Activated T-helper 2 cell treated with anti-CD3 and anti-CD28 coated beads, Interferon-gamma antibody, Interleukin-2, Interleukin-4, amounts not matched to agents 10 μg/mL and 5 μg/mL and 100 μg/mL, durations not matched to agents 14 hours and 24 hours and 36 hours (primary cell): ENCODE measurements around the gene TSPAN6. TPM values are rescaled to one million over a fixed set of nuclear protein-coding genes. Genes with fewer than 3 reads are reported as not detected.

Source experiments
- DNase-seq: peaks from one replicate; pipeline ENCODE4 v3.0.0; 2021; ENCODE audit warnings: low spot score
- H3K27ac Mint-ChIP-seq: one replicate; pipeline ENCODE4 v1.8.0; 2021; ENCODE audit warnings: mixed read lengths
- H3K27me3 Mint-ChIP-seq: one replicate; pipeline ENCODE4 v1.8.0; 2021; ENCODE audit warnings: low read depth, mixed read lengths
- H3K36me3 Mint-ChIP-seq: one replicate; pipeline ENCODE4 v1.8.0; 2021; ENCODE audit warnings: low read depth, mixed read lengths
- H3K4me1 Mint-ChIP-seq: one replicate; pipeline ENCODE4 v1.8.0; 2021; ENCODE audit warnings: low read depth, mixed read lengths
- H3K4me3 Mint-ChIP-seq: one replicate; pipeline ENCODE4 v1.8.0; 2021; ENCODE audit warnings: low read depth, mild to moderate bottlenecking, moderate library complexity, mixed read lengths
- H3K9me3 Mint-ChIP-seq: one replicate; pipeline ENCODE4 v1.8.0; 2021; ENCODE audit warnings: mixed read lengths
- intact Hi-C: fragments of 100-400 bp; cut with micrococcal nuclease; formaldehyde crosslinking; loops from one replicate; pipeline ENCODE4 v1.15.1; 2023
- total RNA-seq: library from RNA; stranded (reverse); gene quantifications from 2 replicates; pipeline ENCODE4 v1.2.3, GENCODE V29; 2022

TSPAN6 gene
- total RNA-seq, 1 donor from 2014 or later = not detected

DNA sequence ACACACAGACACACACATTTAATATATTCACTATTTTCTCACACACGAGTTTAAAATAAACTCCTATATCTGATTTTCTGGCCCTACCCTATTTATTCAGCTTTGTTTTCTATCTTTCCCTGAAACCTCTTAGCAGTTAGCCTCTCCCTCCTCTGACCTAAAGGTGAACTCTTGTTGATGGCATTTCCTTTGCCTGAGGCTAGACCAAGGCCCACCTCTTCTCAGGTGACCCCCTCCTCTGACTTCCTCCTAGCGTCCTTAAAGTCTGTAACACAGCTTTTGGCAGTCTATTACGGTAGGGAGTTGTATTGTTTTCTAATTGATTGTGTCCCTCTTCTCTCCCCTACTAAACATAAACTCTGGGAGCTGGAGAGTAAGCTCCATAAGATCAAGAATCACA lies 5.7 kb upstream of the TSPAN6 start:
- intact Hi-C loops = no loop called here
- H3K27ac Mint-ChIP-seq = no peak overlapping the region
- no peak overlapping the region for H3K4me3 Mint-ChIP-seq
- no peak for DNase-seq
- no peaks in the 10 kb centered on the region for H3K36me3 Mint-ChIP-seq
- H3K27me3 Mint-ChIP-seq = peaks cover 17% of the 10 kb centered on the region
- no peaks in the 10 kb centered on the region for H3K4me1 Mint-ChIP-seq
- H3K9me3 Mint-ChIP-seq = no peaks in the 10 kb centered on the region

GRCh38 chrX:100635989-100636320 lies 651 bp downstream of the TSPAN6 start:
- Mint-ChIP-seq H3K9me3 (no peaks in the 10 kb centered on the region), H3K27ac (no peak overlapping the region), H3K27me3 (peaks cover 33% of the 10 kb centered on the region), H3K36me3 (no peaks in the 10 kb centered on the region), H3K4me1 (peaks cover 4% of the 10 kb centered on the region), H3K4me3 (no peak overlapping the region)
- intact Hi-C loops = loop anchor here (2.0 kb wide), 1 partner anchor 123 kb away; no protein-coding TSS in a partner anchor
- DNase-seq = no peak

DNA sequence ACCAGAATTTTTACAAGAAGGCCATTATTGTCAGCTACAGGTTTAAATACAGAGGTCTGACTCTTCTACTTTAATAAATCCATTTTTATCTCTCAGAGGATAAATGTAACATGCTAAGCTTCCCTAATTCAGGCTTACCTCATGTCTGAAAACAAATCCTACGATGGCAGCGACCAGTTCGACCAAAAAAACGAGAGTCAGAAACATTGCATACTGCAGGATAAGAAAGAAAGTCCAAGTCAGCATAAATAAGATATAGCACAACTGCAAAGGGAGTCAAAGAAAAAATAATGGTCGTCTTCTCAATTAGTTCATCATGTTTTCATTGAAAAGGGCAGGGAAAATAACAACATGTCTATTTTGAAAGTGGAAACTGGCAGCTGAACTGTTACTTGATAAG lies 1.6 kb downstream of the TSPAN6 start:
- H3K36me3 Mint-ChIP-seq = no peaks in the 10 kb centered on the region
- intact Hi-C loops = no loop called here
- H3K27ac Mint-ChIP-seq = no peak overlapping the region
- no peaks in the 10 kb centered on the region for H3K9me3 Mint-ChIP-seq
- no peak for DNase-seq
- peaks cover 37% of the 10 kb centered on the region for H3K27me3 Mint-ChIP-seq
- peaks cover 4% of the 10 kb centered on the region for H3K4me1 Mint-ChIP-seq
- no peak overlapping the region for H3K4me3 Mint-ChIP-seq

- intact Hi-C loops = no loop called here
- H3K4me3 Mint-ChIP-seq = no peak overlapping the region
- no peak for DNase-seq
- H3K27ac Mint-ChIP-seq = no peak overlapping the region
- peaks cover 9% of the 10 kb centered on the region for H3K4me1 Mint-ChIP-seq
- H3K9me3 Mint-ChIP-seq = no peaks in the 10 kb centered on the region
- no peaks in the 10 kb centered on the region for H3K36me3 Mint-ChIP-seq
- H3K27me3 Mint-ChIP-seq = peaks cover 19% of the 10 kb centered on the region
These were observed 10.6 kb downstream of the TSPAN6 start for GRCh38 chrX:100625985-100626491.

- Mint-ChIP-seq H3K27ac (no peak overlapping the region), H3K27me3 (peaks cover 8% of the 10 kb centered on the region), H3K9me3 (no peaks in the 10 kb centered on the region), H3K4me3 (no peak overlapping the region), H3K4me1 (peaks cover 9% of the 10 kb centered on the region), H3K36me3 (no peaks in the 10 kb centered on the region)
- no peak for DNase-seq
- intact Hi-C loops = no loop called here
These were observed 13.6 kb downstream of the TSPAN6 start for GRCh38 chrX:100623001-100623400.

GRCh38 chrX:100615005-100615404 lies 21.6 kb downstream of the TSPAN6 start:
- Mint-ChIP-seq H3K27me3 (peaks cover 13% of the 10 kb centered on the region), H3K9me3 (no peaks in the 10 kb centered on the region), H3K36me3 (no peaks in the 10 kb centered on the region), H3K4me3 (no peak overlapping the region), H3K27ac (no peak overlapping the region), H3K4me1 (no peaks in the 10 kb centered on the region)
- intact Hi-C loops = no loop called here
- DNase-seq = no peak

DNA sequence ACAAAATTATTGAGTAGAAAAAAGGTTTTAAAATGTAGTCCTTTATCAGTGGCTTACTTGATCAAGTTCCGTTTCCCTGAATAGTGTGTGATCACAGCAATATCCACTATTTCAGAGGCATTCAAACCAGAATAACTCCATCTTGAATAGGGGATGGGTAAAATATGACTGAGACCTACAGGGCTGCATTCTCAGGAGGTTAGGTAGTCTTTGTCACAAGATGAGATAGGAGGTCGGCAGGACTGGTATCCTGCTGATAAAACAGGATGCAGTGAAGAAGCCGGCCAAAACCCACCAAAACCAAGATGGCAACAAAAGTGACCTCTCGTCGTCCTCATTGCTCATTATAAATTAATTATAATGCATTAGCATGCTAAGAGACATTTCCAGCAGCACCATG lies 24.7 kb downstream of the TSPAN6 start:
- H3K4me1 Mint-ChIP-seq = no peaks in the 10 kb centered on the region
- DNase-seq = no peak
- intact Hi-C loops = no loop called here
- no peaks in the 10 kb centered on the region for H3K36me3 Mint-ChIP-seq
- no peak overlapping the region for H3K4me3 Mint-ChIP-seq
- H3K9me3 Mint-ChIP-seq = no peaks in the 10 kb centered on the region
- H3K27me3 Mint-ChIP-seq = peaks cover 7% of the 10 kb centered on the region
- H3K27ac Mint-ChIP-seq = no peak overlapping the region

- no peak overlapping the region for H3K4me3 Mint-ChIP-seq
- H3K27ac Mint-ChIP-seq = no peak overlapping the region
- no peak for DNase-seq
- H3K9me3 Mint-ChIP-seq = no peaks in the 10 kb centered on the region
- H3K27me3 Mint-ChIP-seq = peaks cover 2% of the 10 kb centered on the region
- no peaks in the 10 kb centered on the region for H3K36me3 Mint-ChIP-seq
- intact Hi-C loops = no loop called here
- peaks cover 2% of the 10 kb centered on the region for H3K4me1 Mint-ChIP-seq
These were observed 27.0 kb downstream of the TSPAN6 start for GRCh38 chrX:100609591-100609990.

DNA sequence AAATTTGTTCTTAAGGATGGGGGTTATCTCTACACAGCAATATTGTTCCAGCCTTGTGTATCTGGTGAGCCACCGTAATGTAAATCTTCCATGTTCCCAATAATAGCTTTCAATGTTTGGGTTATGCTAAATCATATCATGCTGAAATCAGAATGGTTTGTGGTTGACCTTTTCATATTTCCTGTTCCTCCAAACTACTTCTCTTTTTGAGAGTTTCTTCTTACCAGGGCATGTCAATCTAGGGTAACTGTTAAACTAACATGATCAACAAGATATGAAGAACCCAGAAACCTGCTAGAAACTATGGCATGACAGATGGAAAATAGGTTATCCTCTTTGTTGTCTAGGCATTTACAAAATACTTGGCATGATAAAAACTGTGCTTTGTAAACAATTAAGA lies 29.9 kb downstream of the TSPAN6 start:
- Mint-ChIP-seq H3K9me3 (no peaks in the 10 kb centered on the region), H3K36me3 (no peaks in the 10 kb centered on the region), H3K27me3 (peaks cover 5% of the 10 kb centered on the region), H3K4me1 (peaks cover 2% of the 10 kb centered on the region), H3K4me3 (no peak overlapping the region), H3K27ac (no peak overlapping the region)
- no peak for DNase-seq
- intact Hi-C loops = no loop called here

DNA sequence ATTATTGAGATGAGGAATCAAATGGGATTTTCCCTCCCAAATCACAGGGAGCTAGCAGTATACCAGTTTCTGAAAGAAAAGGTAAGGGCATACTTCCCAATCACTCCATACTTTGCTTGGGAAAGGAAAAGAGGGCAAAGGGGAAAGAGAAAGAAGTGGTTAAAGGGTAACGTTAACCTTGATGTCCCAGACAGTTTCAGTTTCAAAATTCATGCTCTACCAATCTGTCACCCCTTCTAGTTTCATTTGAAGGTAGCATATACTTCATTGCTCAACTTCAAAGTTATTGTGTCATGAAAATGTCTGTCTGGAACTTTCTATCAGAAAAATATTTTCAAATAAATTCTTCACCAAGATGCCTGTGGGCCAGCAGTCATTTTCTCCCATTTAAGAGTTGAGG lies 35.8 kb downstream of the TSPAN6 start:
- peaks cover 5% of the 10 kb centered on the region for H3K27me3 Mint-ChIP-seq
- no peaks in the 10 kb centered on the region for H3K9me3 Mint-ChIP-seq
- no peaks in the 10 kb centered on the region for H3K36me3 Mint-ChIP-seq
- H3K4me1 Mint-ChIP-seq = no peaks in the 10 kb centered on the region
- H3K4me3 Mint-ChIP-seq = no peak overlapping the region
- DNase-seq = no peak
- intact Hi-C loops = no loop called here
- no peak overlapping the region for H3K27ac Mint-ChIP-seq

GRCh38 chrX:100600340-100600739 lies 36.3 kb downstream of the TSPAN6 start:
- H3K4me3 Mint-ChIP-seq = no peak overlapping the region
- H3K27ac Mint-ChIP-seq = no peak overlapping the region
- no peak for DNase-seq
- H3K9me3 Mint-ChIP-seq = no peaks in the 10 kb centered on the region
- intact Hi-C loops = no loop called here
- peaks cover 5% of the 10 kb centered on the region for H3K27me3 Mint-ChIP-seq
- no peaks in the 10 kb centered on the region for H3K36me3 Mint-ChIP-seq
- H3K4me1 Mint-ChIP-seq = no peaks in the 10 kb centered on the region

GRCh38 chrX:100599456-100599855 lies 37.1 kb downstream of the TSPAN6 start:
- DNase-seq = no peak
- Mint-ChIP-seq H3K4me1 (no peaks in the 10 kb centered on the region), H3K36me3 (no peaks in the 10 kb centered on the region), H3K27me3 (peaks cover 2% of the 10 kb centered on the region), H3K4me3 (no peak overlapping the region), H3K27ac (no peak overlapping the region), H3K9me3 (no peaks in the 10 kb centered on the region)
- intact Hi-C loops = no loop called here

DNA sequence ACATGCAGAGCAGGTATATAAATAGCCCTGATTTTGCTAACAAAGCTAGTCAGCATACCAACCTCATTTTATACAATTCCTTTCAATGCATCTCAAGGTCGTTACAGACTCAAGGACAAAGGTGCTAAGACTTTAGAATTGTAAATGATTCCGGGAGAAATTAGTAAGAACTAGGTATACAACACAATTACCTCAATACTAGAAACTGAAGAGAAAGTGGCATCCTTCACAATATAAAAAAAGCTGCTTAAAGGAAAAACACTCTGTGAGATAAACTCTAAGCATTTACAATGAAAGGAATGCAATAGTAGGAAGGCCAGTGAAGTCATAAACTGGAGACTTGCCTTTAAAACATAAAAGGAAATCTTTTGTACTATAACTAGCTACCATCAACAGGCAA lies 40.0 kb downstream of the TSPAN6 start:
- Mint-ChIP-seq H3K27ac (no peak overlapping the region), H3K4me3 (no peak overlapping the region), H3K4me1 (no peaks in the 10 kb centered on the region), H3K36me3 (no peaks in the 10 kb centered on the region), H3K9me3 (no peaks in the 10 kb centered on the region), H3K27me3 (no peaks in the 10 kb centered on the region)
- intact Hi-C loops = no loop called here
- no peak for DNase-seq

- H3K27me3 Mint-ChIP-seq = no peaks in the 10 kb centered on the region
- intact Hi-C loops = no loop called here
- no peaks in the 10 kb centered on the region for H3K9me3 Mint-ChIP-seq
- no peaks in the 10 kb centered on the region for H3K36me3 Mint-ChIP-seq
- no peaks in the 10 kb centered on the region for H3K4me1 Mint-ChIP-seq
- no peak overlapping the region for H3K27ac Mint-ChIP-seq
- no peak overlapping the region for H3K4me3 Mint-ChIP-seq
- no peak for DNase-seq
These were observed 43.0 kb downstream of the TSPAN6 start for GRCh38 chrX:100593581-100593980.
